HG03097 (cell line): ENCODE measurements around the gene LSAMP.

Experiments
- ATAC-seq: cut with Tn5 transposase; IDR thresholded peaks from one replicate; pipeline ENCODE4 v1.9.1; 2021; ENCODE audit not compliant: unreplicated experiment, low FRiP score

LSAMP gene

GRCh38 chr3:115921711-115922110 lies 523.6 kb downstream of the LSAMP start:
- no peak for ATAC-seq

DNA sequence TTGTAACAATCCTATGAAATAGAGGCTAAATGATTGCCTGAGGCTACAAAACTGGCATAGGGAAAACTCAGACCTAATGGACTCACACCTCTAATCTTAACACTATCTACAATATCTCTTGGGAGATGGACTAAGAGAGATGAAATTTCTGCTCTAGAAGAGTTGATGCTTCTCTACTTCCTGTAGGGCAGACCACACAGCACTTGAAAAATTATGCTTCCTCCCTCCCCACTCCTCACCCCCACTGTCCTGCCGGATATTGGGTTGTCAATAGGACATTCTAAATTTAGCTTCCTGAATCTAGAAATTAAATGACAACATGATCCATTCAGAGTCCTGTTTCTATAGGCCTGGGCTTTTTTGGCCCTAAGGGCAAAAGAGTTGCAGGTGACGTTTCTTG lies 526.4 kb downstream of the LSAMP start:
- ATAC-seq = no peak

DNA sequence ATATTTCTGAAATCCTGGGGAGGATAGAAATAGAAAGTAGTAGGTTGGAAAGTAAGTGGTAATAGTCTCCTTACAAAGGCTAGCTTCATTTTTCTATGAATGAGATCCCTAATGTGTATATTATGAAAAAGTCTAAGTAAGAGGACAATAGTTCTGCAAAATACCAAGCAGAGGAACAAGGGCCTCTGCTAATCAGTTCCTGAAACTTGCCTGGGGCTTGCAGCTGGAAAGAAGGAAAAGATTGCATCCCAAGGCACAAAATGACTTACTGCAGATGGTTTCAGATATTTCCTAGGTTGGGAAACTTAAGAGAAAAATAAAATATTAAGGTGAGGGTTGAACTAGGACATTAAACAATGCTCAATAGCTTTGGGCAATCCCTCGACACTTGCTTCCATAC lies 528.4 kb downstream of the LSAMP start:
- no peak for ATAC-seq

DNA sequence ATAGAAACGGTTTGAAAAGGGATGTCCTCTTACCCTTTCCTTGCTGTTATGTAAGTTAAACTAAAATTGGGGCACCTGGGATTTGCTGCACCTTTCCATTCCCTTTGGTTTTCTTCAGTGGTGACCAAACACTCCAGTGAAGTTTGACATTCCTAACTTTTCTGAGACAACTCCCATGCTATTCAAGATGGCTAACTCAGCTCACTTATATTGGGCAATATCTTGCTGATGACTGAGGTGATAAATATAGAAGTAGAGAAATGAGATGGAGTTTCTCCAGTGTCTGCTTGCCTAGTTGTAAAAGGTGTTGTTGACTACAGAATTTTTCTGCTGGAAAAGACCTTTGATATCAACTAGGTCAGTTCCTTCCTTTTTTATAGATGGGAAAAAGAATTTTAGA lies 530.2 kb downstream of the LSAMP start:
- ATAC-seq = no peak

GRCh38 chr3:115913069-115913686 lies 532.1 kb downstream of the LSAMP start:
- no peak for ATAC-seq

DNA sequence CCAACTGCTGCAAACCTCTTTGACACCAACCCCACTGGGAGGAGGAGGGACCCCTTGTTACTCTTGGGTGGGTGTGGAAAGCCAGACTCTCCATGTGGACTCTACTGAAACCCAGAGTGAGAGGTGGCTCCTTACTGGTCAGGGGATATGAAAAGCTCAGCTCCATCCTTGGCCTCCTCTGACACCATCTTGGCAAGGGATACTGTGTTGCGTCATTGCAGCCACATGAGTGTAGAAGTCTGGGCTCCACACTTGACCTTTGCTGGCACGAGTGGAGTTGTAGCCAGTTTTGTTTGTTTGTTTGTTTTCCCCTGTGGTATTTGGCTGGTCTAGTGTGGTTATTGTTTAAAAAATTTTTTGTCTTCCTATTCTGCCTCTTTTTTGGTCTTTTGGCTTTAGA lies 532.9 kb downstream of the LSAMP start:
- no peak for ATAC-seq

GRCh38 chr3:115905871-115906270 lies 539.4 kb downstream of the LSAMP start:
- no peak for ATAC-seq

GRCh38 chr3:115903843-115904242 lies 541.4 kb downstream of the LSAMP start:
- ATAC-seq = no peak

DNA sequence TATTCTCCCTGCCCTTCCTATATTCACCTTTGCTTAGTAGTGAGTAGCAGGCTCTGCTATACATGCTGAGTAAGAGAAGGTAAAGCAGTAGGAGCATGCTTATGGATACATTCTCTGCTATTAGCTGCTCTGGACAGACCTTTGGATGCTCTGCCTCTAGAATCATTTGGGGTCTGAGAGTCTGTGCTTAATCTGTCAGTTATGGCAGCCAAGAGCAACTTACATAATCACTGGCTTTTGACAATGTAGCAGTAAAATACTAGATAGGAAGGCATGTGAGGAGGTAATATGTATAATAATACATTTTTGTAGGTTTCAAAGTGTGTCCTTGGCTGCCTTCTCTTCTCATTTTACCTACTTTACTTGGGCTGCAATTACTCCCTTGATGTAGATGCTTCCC lies 544.3 kb downstream of the LSAMP start:
- ATAC-seq = no peak

- no peak for ATAC-seq
These were observed 545.8 kb downstream of the LSAMP start for GRCh38 chr3:115899535-115899934.

DNA sequence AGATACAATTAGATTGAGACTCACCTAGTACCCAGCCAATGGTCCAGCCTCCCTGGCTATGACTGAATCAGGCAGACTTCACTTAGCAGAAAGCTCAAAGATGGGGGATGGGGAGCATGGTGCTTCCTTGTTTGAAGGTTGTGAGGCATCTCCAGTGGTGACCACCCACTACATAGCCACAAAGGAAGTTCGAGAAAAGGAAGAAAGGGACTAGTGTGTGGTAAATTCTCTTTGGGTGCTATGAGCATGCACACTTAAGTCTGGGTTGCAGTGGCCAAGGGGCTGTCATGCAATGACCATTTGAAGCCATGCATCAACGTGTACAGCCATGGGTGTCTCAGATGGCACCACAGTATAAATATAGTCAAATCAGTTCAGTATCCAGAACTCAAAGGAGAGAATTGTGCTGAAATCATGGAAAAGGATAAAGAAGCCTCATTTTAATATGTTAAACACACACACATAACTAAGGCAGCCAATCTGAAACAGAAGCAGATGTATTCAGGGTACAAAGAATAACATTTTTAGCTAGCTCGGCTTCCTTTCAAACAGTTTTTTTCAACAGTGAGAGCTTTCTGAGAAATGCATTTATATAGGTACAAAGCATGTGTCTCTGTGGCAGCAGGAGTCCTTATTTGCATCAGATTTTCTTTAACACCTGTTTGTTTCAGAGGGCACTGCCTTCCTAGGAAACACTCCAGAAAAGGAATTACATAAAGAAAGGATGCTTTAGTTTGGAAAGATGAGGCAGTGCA lies 546.5 kb downstream of the LSAMP start:
- ATAC-seq = no peak

- no peak for ATAC-seq
These were observed 554.2 kb downstream of the LSAMP start for GRCh38 chr3:115891006-115891636.

GRCh38 chr3:115890579-115890978 lies 554.7 kb downstream of the LSAMP start:
- ATAC-seq = no peak

DNA sequence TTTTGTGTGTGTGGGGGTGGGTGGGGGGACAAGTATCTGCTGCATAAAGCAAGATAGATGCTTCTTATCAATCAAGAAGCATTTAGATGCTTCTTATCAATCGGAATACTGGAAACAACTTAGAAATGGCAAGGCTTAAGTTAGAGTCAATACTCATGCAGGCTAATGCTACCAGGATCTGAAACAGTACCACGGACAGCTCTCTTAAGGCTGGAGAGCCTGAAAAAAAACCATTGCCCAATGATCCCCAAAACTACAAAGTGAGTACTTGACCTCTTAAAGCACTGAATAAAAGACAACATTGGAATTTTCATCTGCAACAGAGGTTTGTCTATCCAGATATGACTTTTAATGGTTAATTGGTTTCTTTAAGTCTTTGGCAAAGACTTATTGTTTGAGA lies 559.7 kb downstream of the LSAMP start:
- ATAC-seq = no peak

DNA sequence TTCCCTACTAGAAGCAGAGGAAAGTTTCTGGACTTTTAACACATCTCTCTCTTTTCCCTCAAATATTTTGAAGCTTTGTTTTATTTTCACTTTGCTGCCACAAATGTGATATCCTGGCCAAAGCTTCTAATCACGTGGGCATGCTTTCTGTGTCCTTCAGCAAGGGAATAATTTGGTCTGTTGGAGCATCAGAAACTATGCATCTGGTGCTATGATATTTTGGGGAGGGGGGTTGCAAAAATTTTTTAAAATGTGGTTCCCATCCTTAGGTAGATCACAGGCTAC lies 567.7 kb downstream of the LSAMP start:
- ATAC-seq = no peak

DNA sequence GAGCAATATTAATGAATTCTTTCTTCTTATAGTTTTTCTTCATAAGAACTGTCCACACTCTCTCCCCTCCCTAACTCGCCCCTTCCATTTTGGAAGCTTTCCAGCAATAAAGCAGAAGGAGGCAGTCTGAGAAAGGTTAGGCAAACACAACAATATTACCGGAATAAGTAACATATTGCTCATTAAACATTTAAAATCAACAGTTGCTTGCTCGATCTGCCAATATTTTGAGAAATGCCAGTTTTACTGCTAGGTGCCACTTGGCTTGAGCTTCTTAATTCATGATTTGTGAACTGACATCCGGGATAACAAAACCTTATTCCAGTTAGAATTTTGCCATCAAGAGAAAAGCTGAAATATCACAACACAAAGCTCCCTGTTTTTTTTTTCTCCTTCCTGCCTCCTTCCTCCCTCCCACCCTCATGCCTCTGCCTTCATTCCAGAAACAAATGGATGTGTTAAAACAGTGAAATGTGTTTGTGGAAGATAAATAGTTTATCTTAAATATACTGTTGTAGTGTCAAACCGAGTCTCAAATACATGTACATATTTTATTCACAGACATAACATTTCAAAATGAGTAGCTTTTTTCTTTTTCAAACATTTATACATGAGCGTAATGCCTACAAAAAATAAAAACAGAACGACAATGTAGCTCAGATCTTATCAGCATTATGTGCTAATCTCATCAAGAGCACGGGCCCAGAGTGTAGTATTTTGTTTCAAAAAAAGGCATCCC lies 568.2 kb downstream of the LSAMP start:
- no peak for ATAC-seq

DNA sequence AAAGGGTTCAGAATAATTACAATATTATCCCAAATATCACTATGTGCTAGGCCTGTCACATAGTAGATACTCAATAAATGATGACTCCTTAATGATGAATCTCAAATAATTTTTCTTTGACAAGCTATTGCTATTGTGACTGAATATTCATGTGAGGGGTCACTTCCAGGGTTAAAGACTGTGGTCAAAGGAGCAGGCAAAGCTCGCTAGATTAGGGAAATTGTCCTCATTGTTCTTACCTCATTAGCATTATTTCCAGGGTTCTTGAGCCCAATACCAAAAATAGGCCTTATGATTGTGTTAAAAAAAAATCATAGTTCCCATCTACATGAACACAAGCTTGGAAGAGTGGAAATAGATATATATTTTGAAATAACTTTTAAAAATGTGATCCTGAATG lies 569.8 kb downstream of the LSAMP start:
- no peak for ATAC-seq

GRCh38 chr3:115871735-115872134 lies 573.6 kb downstream of the LSAMP start:
- no peak for ATAC-seq

DNA sequence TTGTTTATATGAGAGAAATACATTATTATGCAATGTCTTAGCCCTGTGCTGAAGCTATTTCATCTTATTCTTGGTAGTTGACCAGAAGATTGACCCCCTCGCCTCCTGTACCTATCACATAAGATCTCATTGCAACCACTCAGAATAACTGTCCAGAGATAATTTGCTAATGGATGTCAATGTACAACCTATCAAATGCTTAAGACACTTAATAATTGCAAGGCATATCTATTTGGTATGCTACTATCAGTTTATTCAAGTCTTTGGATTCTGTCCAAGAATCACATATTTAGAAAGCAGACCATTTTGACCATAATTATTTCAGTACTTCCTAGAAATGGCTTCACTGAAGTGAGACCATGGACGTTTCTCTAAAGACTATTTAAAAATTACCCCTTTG lies 580.4 kb downstream of the LSAMP start:
- no peak for ATAC-seq

DNA sequence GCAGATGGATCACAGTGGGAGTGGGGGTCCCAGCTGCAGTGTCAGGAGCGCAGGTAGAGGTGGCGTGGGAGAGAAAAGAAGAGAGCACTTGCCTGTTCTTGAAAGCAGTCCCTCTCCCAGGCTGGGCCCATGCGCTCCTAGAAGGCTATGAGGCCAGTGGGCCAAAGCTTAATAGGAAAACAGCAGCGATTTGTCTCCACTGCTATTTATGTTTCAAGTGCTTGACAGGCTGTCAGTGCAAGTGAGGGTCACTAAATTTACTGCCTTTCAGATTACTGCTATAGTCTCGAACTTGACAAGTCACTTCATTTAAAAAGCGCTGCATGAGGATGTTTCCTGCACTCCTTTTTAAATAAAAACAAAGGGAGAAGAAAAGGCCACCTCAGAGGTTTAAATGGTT lies 582.4 kb downstream of the LSAMP start:
- no peak for ATAC-seq

DNA sequence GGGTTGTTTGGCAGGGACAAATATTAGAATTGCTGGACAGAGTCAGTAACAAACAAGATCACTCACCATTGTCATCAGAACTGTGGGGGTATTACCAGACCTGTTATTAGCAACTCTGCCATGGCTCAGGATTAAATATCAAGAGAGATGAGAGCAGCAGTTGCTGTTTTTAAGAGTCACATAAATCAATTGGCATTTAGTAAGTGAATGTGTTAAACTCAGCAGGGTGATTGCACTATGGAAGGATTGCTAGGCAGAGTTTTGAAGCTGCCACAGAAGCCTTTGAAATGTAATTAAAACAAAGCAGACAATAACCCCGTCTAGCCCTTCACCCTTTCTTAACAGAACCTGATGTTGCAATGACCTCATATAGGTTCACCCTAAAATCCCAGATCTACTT lies 583.2 kb downstream of the LSAMP start:
- ATAC-seq = no peak
